PC-3 (cell line): Measurements from ENCODE around the gene TMEM38B. TPM values are rescaled to one million over a fixed set of nuclear protein-coding genes. Genes with fewer than 3 reads are reported as not detected.
"Not testable (repeated sequence)": the region's sequence is repeated elsewhere in the genome, so short reads cannot be mapped to it uniquely, and the experiment has no call there.

Experiments used
- ATAC-seq: fragments of 200-7000 bp; cut with Tn5 transposase; 2 replicates; pipeline ENCODE4 v1.9.1; 2020; ENCODE audit warnings: mild to moderate bottlenecking, moderate library complexity
- BruUV-seq: library from RNA; stranded (reverse); fragments of 400-500 nt; replicated peaks from 2 replicates; lab custom pipeline; 2021; lab: Mats Ljungman, UMichigan
- CTCF ChIA-PET: fragments of 300-600 bp; sonication (Branson Sonifier 250); formaldehyde crosslinking; loops from one replicate; lab custom pipeline; 2022; ENCODE audit warnings: antibody characterized with exemption; lab: Charles Lee
- POLR2A ChIA-PET: fragments of 300-600 bp; sonication (Branson Sonifier 250); formaldehyde crosslinking; loops from one replicate; lab custom pipeline; 2022; ENCODE audit warnings: antibody characterized with exemption; ENCODE audit not compliant: unreplicated experiment; lab: Charles Lee
- DNase-seq: peaks from one replicate; pipeline ENCODE4 v3.0.0-alpha.2; 2015
- H2AFZ ChIP-seq: fragments of 300-600 bp; sonication (generic); 2 replicates; pipeline ENCODE4 v1.6.0; 2016; ENCODE audit warnings: antibody characterized with exemption, low read length
- H3F3A ChIP-seq: fragments of 300-600 bp; sonication (generic); one replicate; pipeline ENCODE4 v1.6.0; 2017; ENCODE audit warnings: antibody characterized with exemption, low read length, control low read depth, mild to moderate bottlenecking; ENCODE audit not compliant: unreplicated experiment
- H3K27ac ChIP-seq: fragments of 300-600 bp; sonication (generic); 2 replicates; pipeline ENCODE4 v1.5.1; 2016; ENCODE audit warnings: mild to moderate bottlenecking, low read length
- H3K27me3 ChIP-seq: fragments of 300-600 bp; sonication (generic); 2 replicates; pipeline ENCODE4 v1.6.1; 2016; ENCODE audit warnings: low read length, mixed read lengths
- H3K36me3 ChIP-seq: fragments of 300-600 bp; sonication (generic); 2 replicates; pipeline ENCODE4 v1.6.1; 2016; ENCODE audit warnings: low read depth, mixed run types, low read length, mixed read lengths
- H3K4me1 ChIP-seq: fragments of 300-600 bp; sonication (generic); 2 replicates; pipeline ENCODE4 v1.5.1; 2016; ENCODE audit warnings: low read length; ENCODE audit not compliant: insufficient read depth
- H3K4me2 ChIP-seq: fragments of 300-600 bp; sonication (generic); 2 replicates; pipeline ENCODE4 v1.6.0; 2016; ENCODE audit warnings: low read length
- H3K4me3 ChIP-seq: fragments of 300-600 bp; sonication (generic); 2 replicates; pipeline ENCODE4 v1.5.1; 2016; ENCODE audit warnings: mild to moderate bottlenecking, low read length, mixed read lengths
- H3K79me2 ChIP-seq: fragments of 300-600 bp; sonication (generic); 2 replicates; pipeline ENCODE4 v1.6.1; 2017; ENCODE audit warnings: low read length, mixed read lengths
- H3K9ac ChIP-seq: fragments of 300-600 bp; sonication (generic); 2 replicates; pipeline ENCODE4 v1.6.0; 2016; ENCODE audit warnings: mild to moderate bottlenecking, low read length
- H3K9me2 ChIP-seq: fragments of 300-600 bp; sonication (generic); replicated peaks from 2 replicates; pipeline ENCODE4 v1.6.1; 2016; ENCODE audit warnings: mixed run types, low read length, mixed read lengths
- H3K9me3 ChIP-seq: fragments of 300-600 bp; sonication (generic); 2 replicates; pipeline ENCODE4 v1.6.1; 2016; ENCODE audit warnings: low read length, mixed read lengths
- H4K20me1 ChIP-seq: fragments of 300-600 bp; sonication (generic); 2 replicates; pipeline ENCODE4 v1.6.1; 2016; ENCODE audit warnings: low read length, mixed read lengths
- CTCF ChIP-seq: fragments of 300-600 bp; sonication (generic); conservative IDR thresholded peaks from 2 replicates; pipeline ENCODE4 v1.5.1; 2017; ENCODE audit warnings: antibody characterized with exemption, low read depth, mild to moderate bottlenecking, low read length
- EZH2 ChIP-seq: fragments of 300-600 bp; sonication (generic); IDR thresholded peaks from one replicate; pipeline ENCODE4 v1.6.1; 2017; ENCODE audit warnings: antibody characterized with exemption, mild to moderate bottlenecking, low read length; ENCODE audit not compliant: unreplicated experiment
- EZH2phosphoT487 ChIP-seq: fragments of 300-600 bp; sonication (generic); IDR thresholded peaks from 2 replicates; pipeline ENCODE4 v1.6.1; 2018; ENCODE audit warnings: mild to moderate bottlenecking, antibody characterized with exemption, low read length, borderline replicate concordance
- intact Hi-C: fragments of 100-400 bp; cut with micrococcal nuclease; formaldehyde crosslinking; loops from 2 replicates; pipeline ENCODE4 v1.9.0; 2023
- total RNA-seq: library from RNA; depleted of rRNA; stranded (reverse); fragments of >200 nt; gene quantifications from 2 replicates; pipeline ENCODE4 v1.2.3, GENCODE V29; 2014

Gene TMEM38B
- total RNA-seq, 1 experiment from 2014 or later, result 16.0 TPM

GRCh38 chr9:105751761-105752160 is 57.4 kb downstream of the TMEM38B start:
- Histone ChIP-seq H3K9ac (no peak overlapping the region), H4K20me1 (no peaks in the 10 kb centered on the region), H3K4me2 (no peak overlapping the region), H3K4me3 (no peak overlapping the region), H3K4me1 (no peaks in the 10 kb centered on the region), H3K27ac (no peak overlapping the region), H3K9me3 (no peaks in the 10 kb centered on the region), H3F3A (no peaks in the 10 kb centered on the region), H3K79me2 (no peaks in the 10 kb centered on the region), H3K9me2 (no peaks in the 10 kb centered on the region), H2AFZ (no peak overlapping the region), H3K36me3 (peaks cover 4% of the 10 kb centered on the region; the same call in 1 of the 2 replicates), H3K27me3 (no peaks in the 10 kb centered on the region)
- DNase-seq (no peak), ATAC-seq (no peak)
- POLR2A ChIA-PET, result no interaction called here
- no TSS peak for BruUV-seq
- TF ChIP-seq EZH2 (no peak), EZH2phosphoT487 (no peak), CTCF (no peak)
- CTCF ChIA-PET, result no interaction called here
- intact Hi-C loops, result no loop called here

GRCh38 chr9:105757496-105758251 is 63.3 kb downstream of the TMEM38B start:
- Histone ChIP-seq H3K9me3 (no peaks in the 10 kb centered on the region), H3K79me2 (no peaks in the 10 kb centered on the region), H3K36me3 (peaks cover 2% of the 10 kb centered on the region; the same call in 1 of the 2 replicates), H4K20me1 (no peaks in the 10 kb centered on the region), H3K27ac (no peak overlapping the region), H3F3A (no peaks in the 10 kb centered on the region), H3K9me2 (no peaks in the 10 kb centered on the region), H2AFZ (no peak overlapping the region), H3K27me3 (no peaks in the 10 kb centered on the region), H3K4me2 (no peak overlapping the region), H3K4me1 (no peaks in the 10 kb centered on the region), H3K4me3 (no peak overlapping the region), H3K9ac (no peak overlapping the region)
- POLR2A ChIA-PET, result no interaction called here
- no peak for ATAC-seq
- CTCF ChIA-PET, result no interaction called here
- intact Hi-C loops, result no loop called here
- no TSS peak for BruUV-seq
- TF ChIP-seq EZH2phosphoT487 (no peak), CTCF (no peak), EZH2 (no peak)
- DNase-seq, result no peak

- Histone ChIP-seq H2AFZ (no peak overlapping the region), H3K9ac (no peak overlapping the region), H3K9me2 (no peaks in the 10 kb centered on the region), H3K4me1 (no peaks in the 10 kb centered on the region), H3F3A (no peaks in the 10 kb centered on the region), H3K4me2 (no peak overlapping the region), H3K27ac (no peak overlapping the region), H4K20me1 (no peaks in the 10 kb centered on the region), H3K79me2 (no peaks in the 10 kb centered on the region), H3K9me3 (no peaks in the 10 kb centered on the region), H3K4me3 (no peak overlapping the region), H3K27me3 (no peaks in the 10 kb centered on the region), H3K36me3 (no peaks in the 10 kb centered on the region)
- ChIA-PET CTCF (no interaction called here), POLR2A (no interaction called here)
- DNase-seq (no peak), ATAC-seq (no peak)
- no TSS peak for BruUV-seq
- TF ChIP-seq EZH2phosphoT487 (no peak), EZH2 (no peak), CTCF (no peak)
- intact Hi-C loops, result no loop called here
Observed at GRCh38 chr9:105760053-105760452, 65.7 kb downstream of the TMEM38B start.

- ATAC-seq, POLR2A ChIA-PET, H3K4me1 ChIP-seq, H3K9me3 ChIP-seq, DNase-seq, H3K9me2 ChIP-seq, H3K9ac ChIP-seq, intact Hi-C loops, BruUV-seq, H3K36me3 ChIP-seq, H3K4me2 ChIP-seq, CTCF ChIA-PET, H4K20me1 ChIP-seq, H3K27me3 ChIP-seq, H3K27ac ChIP-seq, H3K79me2 ChIP-seq, H3F3A ChIP-seq, H2AFZ ChIP-seq, H3K4me3 ChIP-seq: not testable (repeated sequence)
Observed at GRCh38 chr9:105782561-105783494, 88.5 kb downstream of the TMEM38B start.
